ENCODE results near the gene TP53. TPM values are rescaled to one million over a fixed set of nuclear protein-coding genes. Genes with fewer than 3 reads are reported as not detected.
A peak's percentile ranks its signal among the peaks of the same experiment; 100 is the strongest.

Gene TP53
- total and polyA plus RNA-seq, 2 of the 4 experiments (the other 2 are of a cell fraction) = 31.2 to 48.5 TPM

GRCh38 chr17:7704601-7705268 is 17.4 kb upstream of the TP53 start, which contains the start of gene EFNB3:
EFNB3 (plus strand) TSS chr17:7705202; CDS start chr17:7705599, 397 bp downstream.
- no peak within 1 kb of the TSS for H3K27ac ChIP-seq (ENCODE audit: insufficient read depth, low read length)
- no peak within 1 kb of the TSS for H2BK15ac ChIP-seq (ENCODE audit: low read depth, low read length)
- in situ Hi-C loops (cut with MboI; ENCODE audit: low sequenced_read_pairs) = no loop called here
- peak within 1 kb of the TSS; percentile 43 for H2AFZ ChIP-seq (replicated peaks; ENCODE audit: low read length, poor library complexity)
- no peak within 1 kb of the TSS for H4K8ac ChIP-seq (ENCODE audit: low read depth in 2 of 2, low read length in 2 of 2)
- H3K36me3 ChIP-seq (ENCODE audit: control insufficient read depth, insufficient read depth, low read length) = peaks cover 9% of the 10 kb centered on the region
- DNase-seq (no peak), ATAC-seq (ENCODE audit: low read depth) (peak; percentile 83)
- H3K23ac ChIP-seq (ENCODE audit: low read depth, low read length) = peak within 1 kb of the TSS; percentile 5
- H4K20me1 ChIP-seq (ENCODE audit: insufficient read depth, low read length) = no peaks in the 10 kb centered on the region
- ChIA-PET CTCF (interaction anchor here (0.6 to 2.3 kb wide), 2 partner anchors 17 to 63 kb away, joined by 4 to 7 read pairs; partner anchors contain the start of gene TP53), POLR2A (ENCODE audit: unreplicated experiment) (no interaction called here)
- no peaks in the 10 kb centered on the region for H3K79me1 ChIP-seq (ENCODE audit: low read depth in 1 of 2, low read length in 2 of 2)
- no peak within 1 kb of the TSS for H2BK20ac ChIP-seq (ENCODE audit: low read depth, low read length)
- TF ChIP-seq SMC3 (IDR thresholded peaks at IDR 0.05; ENCODE audit: low read depth, low read length) (no peak), MAZ (IDR thresholded peaks at IDR 0.05; ENCODE audit: borderline replicate concordance, low read depth, low read length) (peak; percentile 68; the same call in 1 of the 2 replicates)
- intact Hi-C loops (cut with micrococcal nuclease) = no loop called here
- H3K4ac ChIP-seq (ENCODE audit: low read depth, low read length) = no peak within 1 kb of the TSS
- H3K4me1 ChIP-seq (ENCODE audit: control insufficient read depth, insufficient read depth, low read length) = peaks cover 3% of the 10 kb centered on the region; the same call in 1 of the 2 replicates
- H4K5ac ChIP-seq (ENCODE audit: low read depth, low read length) = no peak within 1 kb of the TSS
- no peak within 1 kb of the TSS for H3K14ac ChIP-seq (replicated peaks; ENCODE audit: low read depth, low read length)
- H3K9me3 ChIP-seq (ENCODE audit: control insufficient read depth, insufficient read depth, low read length) = no peaks in the 10 kb centered on the region
- H2AK5ac ChIP-seq (ENCODE audit: low read depth, low read length) = no peak within 1 kb of the TSS
- WGBS, 2 experiments (ENCODE audit: extremely low coverage in 2 of 2, insufficient read length in 1 of 2) = 2% methylated on average over 11 of the region's 45 CpGs; no CpG with 5 or more reads in 1 of the 2 experiments
- no peak within 1 kb of the TSS for H2BK5ac ChIP-seq (ENCODE audit: low read depth, low read length, poor library complexity, severe bottlenecking)
- no peak within 1 kb of the TSS for H4K91ac ChIP-seq (ENCODE audit: insufficient read depth, low read depth, low read length)
- H3K56ac ChIP-seq (ENCODE audit: extremely low read depth, insufficient read depth, low read length) = no peak within 1 kb of the TSS
- BruUV-seq (replicated peaks) = no TSS peak
- H3K9me1 ChIP-seq (ENCODE audit: insufficient read depth, low read length) = no peaks in the 10 kb centered on the region
- H3K9ac ChIP-seq (ENCODE audit: low read depth, low read length) = peak within 1 kb of the TSS; percentile 32; the same call in 1 of the 2 replicates
- no peak within 1 kb of the TSS for H2BK120ac ChIP-seq (ENCODE audit: low read depth, low read length)
- peak within 1 kb of the TSS; percentile 36 for H3K4me3 ChIP-seq (ENCODE audit: insufficient read depth, low read depth, low read length)
- dilution Hi-C loops (cut with HindIII; ENCODE audit: low sequenced_read_pairs, unreplicated experiment) = no loop called here
- H3K4me2 ChIP-seq (ENCODE audit: low read depth, low read length) = peak within 1 kb of the TSS; percentile 80
- H3K18ac ChIP-seq (ENCODE audit: low read depth, low read length) = no peak within 1 kb of the TSS
- peak within 1 kb of the TSS; percentile 78 for H2AK9ac ChIP-seq (replicated peaks; ENCODE audit: low read depth, low read length, poor library complexity)
- peaks cover 41% of the 10 kb centered on the region for H3K27me3 ChIP-seq (ENCODE audit: control insufficient read depth, insufficient read depth, low read length)
